HG03139 (cell line): Measurements from ENCODE around the gene PNMA8A.
"Not testable (repeated sequence)": the region's sequence is repeated elsewhere in the genome, so short reads cannot be mapped to it uniquely, and the experiment has no call there.

ENCODE experiments used
- ATAC-seq: cut with Tn5 transposase; IDR thresholded peaks from one replicate; pipeline ENCODE4 v1.9.1; 2021; ENCODE audit not compliant: unreplicated experiment

PNMA8A gene

GRCh38 chr19:46470376-46470775 is 987 bp downstream of the PNMA8A start:
- ATAC-seq, result no peak

GRCh38 chr19:46469541-46470185 is 1.7 kb downstream of the PNMA8A start:
- ATAC-seq, result no peak

- no peak for ATAC-seq
Observed at GRCh38 chr19:46466536-46467196, 4.7 kb downstream of the PNMA8A start.

DNA sequence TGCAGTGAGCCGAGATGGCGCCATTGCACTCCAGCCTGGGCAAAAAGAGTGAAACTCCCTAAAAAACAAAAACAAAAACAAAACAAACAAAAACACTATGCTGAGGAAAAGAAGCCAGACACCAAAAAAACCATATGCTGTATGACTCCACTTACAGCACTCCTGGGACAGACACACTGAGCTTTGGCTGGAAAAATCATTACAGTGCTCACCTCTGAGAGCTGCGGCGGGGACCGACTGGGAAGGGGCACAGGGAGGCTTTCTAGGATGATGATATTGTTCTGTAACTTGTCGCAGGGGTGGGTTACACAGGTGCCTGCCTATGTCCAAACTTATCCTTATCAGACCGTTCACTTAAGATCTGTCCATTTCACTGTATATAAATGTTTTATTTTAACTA is 7.8 kb downstream of the PNMA8A start:
- ATAC-seq, result no peak

DNA sequence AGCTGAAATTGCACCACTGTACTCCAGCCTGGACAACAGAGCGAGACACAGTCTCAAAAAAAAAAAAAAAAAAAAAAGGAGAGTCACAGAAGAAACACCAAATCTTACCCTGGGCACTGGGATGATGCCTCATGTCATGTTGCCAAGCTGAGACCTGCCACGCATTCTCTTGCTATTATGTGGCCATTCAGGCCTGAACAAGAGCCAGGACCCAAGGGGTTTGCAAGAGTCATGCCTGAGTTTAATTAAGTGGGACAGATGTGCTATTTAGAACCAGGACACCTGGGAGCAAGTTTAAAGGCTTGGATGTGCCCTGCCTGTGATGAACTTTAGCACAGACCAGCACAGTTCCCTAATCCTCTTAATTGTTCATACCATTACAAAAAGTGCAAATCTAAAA is 9.8 kb downstream of the PNMA8A start:
- no peak for ATAC-seq

DNA sequence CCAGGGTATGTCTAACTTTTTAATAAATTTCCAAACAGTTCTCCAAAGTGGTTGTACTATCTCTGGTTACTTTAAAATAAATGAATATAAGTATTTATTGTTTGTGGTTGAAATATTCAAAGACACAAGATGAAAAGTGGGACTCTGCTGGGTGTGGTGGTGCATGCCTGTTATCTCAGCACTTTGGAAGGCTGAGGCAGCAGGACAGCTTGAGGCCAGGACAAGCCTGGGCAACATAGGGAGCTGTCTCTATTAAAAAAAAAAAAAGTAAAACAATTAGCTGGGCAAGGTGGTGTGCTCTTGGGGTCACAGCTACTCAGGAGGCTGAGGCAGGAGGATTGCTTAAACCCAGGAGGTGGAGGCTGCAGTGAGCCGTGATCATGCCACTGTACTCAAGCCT is 10.4 kb downstream of the PNMA8A start:
- no peak for ATAC-seq

DNA sequence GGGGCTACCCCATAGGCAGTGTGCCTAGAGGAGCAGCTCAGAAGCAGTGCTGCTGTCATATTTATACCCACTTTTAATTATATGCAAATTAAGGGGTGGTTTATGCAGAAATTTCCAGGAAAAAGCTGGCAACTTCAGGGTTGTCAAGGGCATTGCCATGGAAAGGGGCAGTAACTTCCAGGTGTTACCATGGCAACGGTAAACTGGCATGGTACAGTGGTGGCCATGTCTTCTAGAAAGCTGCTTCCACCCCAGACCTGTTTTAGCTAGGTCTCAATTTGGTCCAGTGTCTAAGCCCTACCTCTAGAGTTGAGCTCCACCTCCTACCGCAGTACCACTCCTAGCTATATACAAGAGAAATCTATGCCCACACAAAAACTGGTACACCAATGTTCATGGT is 11.3 kb downstream of the PNMA8A start:
- ATAC-seq, result no peak

- ATAC-seq, result no peak
Observed at GRCh38 chr19:46456930-46457329, 14.4 kb downstream of the PNMA8A start.

GRCh38 chr19:46454244-46454643 is 17.1 kb downstream of the PNMA8A start:
- ATAC-seq, result no peak

DNA sequence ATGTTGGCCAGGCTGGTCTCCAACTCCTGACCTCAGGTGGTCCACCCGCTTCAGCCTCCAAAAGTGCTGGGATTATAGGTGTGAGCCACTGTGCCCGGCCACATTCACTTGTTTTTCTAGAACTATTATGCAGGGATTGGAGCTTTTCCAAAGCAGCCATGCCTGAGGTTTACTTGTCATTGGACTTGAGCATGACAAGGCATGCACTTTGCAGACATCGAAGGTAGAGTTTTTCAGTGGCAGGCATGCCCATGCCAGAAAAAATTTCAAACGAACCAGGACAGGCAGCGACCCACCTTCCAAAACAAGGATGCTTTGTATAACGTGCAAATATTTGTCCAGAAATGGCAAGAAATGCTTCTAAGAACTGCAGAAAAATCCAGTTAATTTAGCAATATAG is 17.7 kb downstream of the PNMA8A start:
- ATAC-seq, result no peak

- ATAC-seq, result no peak
Observed at GRCh38 chr19:46452186-46452585, 19.2 kb downstream of the PNMA8A start.

- ATAC-seq, result no peak
Observed at GRCh38 chr19:46451352-46451751, 20.0 kb downstream of the PNMA8A start.

DNA sequence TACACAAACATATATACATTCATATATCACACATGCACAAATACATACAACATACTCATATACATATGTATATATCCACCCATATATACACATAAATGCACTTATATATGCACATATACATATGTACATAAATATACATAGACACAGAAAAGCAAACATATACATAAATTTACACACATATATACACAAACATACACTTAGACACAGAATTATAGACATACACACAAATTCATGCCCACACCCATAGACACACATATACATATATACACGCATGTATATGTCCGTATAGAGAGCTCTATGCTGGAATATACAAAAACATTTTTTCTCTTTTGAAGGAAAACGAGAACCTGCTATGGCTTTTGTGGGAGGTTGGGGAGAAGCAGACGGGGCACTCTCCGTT is 20.6 kb downstream of the PNMA8A start:
- no peak for ATAC-seq

DNA sequence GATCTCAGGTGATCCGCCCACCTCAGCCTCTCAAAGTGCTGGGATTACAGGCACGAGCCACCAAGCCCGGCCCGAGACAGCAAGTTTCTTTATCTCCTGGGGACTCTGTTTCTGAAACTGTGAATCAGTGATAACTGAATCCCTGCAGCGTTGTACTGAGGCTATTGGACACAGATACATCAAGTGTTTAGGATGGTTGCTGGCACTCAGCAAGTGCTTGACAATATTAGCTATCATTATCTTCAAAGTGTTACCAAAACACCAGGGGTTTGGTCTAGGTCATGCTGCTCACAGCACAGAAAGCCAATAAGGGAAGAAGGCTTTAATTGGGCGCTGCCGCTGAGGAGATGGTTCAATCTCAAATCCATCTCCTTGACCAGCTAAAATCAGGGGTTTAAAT is 22.1 kb downstream of the PNMA8A start:
- no peak for ATAC-seq

- ATAC-seq, result no peak
Observed at GRCh38 chr19:46448601-46449000, 22.8 kb downstream of the PNMA8A start.

- ATAC-seq, result no peak
Observed at GRCh38 chr19:46447824-46448223, 23.5 kb downstream of the PNMA8A start.

DNA sequence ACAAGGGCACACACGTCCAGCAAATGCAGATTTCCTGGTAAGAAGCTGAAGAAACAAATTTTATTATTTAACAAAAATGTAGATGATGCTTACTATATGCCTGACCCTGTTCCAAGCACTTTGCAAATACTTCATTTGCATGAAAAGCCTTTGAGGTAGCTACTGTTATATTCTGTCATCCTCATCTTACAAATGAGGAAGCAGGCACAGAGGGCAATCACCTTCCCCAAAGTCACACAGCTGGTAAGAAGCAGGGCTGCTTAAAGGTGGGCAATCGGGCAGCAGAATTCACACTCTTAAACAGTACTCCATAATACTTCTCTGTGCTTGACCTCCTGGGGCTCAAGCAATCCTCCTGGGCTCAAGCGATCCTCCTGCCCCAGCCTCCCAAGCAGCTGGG is 24.4 kb downstream of the PNMA8A start:
- ATAC-seq, result no peak

- ATAC-seq, result no peak
Observed at GRCh38 chr19:46446021-46446420, 25.3 kb downstream of the PNMA8A start.

- ATAC-seq, result no peak
Observed at GRCh38 chr19:46442808-46443450, 28.4 kb downstream of the PNMA8A start.

- ATAC-seq, result no peak
Observed at GRCh38 chr19:46441866-46442265, 29.5 kb downstream of the PNMA8A start.

DNA sequence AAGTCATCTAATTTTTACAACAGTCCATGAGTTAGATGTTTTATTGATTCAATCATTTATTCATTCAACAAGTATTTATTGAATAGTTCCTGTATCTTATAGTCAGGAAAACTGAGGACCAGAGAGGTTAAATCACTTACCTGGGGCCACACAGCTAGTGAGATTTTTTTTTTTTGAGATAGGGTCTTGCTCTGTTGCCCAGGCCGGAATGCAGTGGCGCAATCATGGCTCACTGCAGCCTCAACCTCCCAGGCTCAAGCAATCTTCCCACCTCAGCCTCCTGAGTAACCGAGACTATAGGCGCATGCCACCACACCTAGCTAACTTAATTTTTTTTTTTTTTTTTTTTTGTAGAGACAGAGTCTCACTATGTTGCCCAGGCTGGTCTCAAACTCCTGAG is 35.7 kb downstream of the PNMA8A start:
- not testable (repeated sequence) for ATAC-seq

DNA sequence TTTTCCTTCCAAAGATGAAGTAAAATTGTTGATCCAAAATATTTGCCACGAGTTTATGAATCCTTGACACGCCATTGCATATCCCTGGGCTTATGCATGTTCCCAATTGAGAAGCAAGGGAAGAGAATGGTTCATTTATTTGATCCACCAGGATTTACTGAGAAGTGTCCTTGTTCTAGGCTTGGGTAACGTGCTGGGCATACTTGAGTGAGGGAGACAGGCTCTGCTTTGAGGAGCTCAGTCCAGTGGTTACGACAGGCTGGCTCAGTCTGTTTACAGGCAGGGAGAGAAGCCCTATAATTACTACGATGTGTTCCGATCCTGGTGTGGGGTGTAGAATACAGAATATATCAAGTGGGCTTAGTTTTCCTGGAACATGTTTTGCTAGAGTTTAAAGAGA is 36.4 kb downstream of the PNMA8A start:
- ATAC-seq, result no peak
